Parathyroid adenoma (tissue), 2 donors: ENCODE data around the gene LRRC55.

ENCODE experiments used
- H2AFZ ChIP-seq: fragments of 300-600 bp; sonication (generic); one replicate; pipeline ENCODE4 v1.7.0; 2017; ENCODE audit warnings: antibody characterized with exemption, mild to moderate bottlenecking
- H3K27ac ChIP-seq: fragments of 300-600 bp; sonication (generic); one replicate; pipeline ENCODE4 v1.7.0; 2017
- H3K27me3 ChIP-seq: fragments of 300-600 bp; sonication (generic); one replicate; pipeline ENCODE4 v1.7.0; 2017; ENCODE audit warnings: low read length; ENCODE audit not compliant: control insufficient read depth, insufficient read depth
- H3K36me3 ChIP-seq: fragments of 300-600 bp; sonication (generic); one replicate; pipeline ENCODE4 v1.7.0; 2017; ENCODE audit warnings: low read length; ENCODE audit not compliant: control insufficient read depth, insufficient read depth
- H3K4me1 ChIP-seq: fragments of 300-600 bp; sonication (generic); one replicate; pipeline ENCODE4 v1.7.0; 2017; ENCODE audit warnings: control low read depth
- H3K4me2 ChIP-seq: fragments of 300-600 bp; sonication (generic); one replicate; pipeline ENCODE4 v1.7.0; 2017; ENCODE audit warnings: low read length
- H3K4me3 ChIP-seq: fragments of 300-600 bp; sonication (generic); one replicate; pipeline ENCODE4 v1.7.0; 2017; ENCODE audit warnings: low read depth, low read length
- H3K79me2 ChIP-seq: fragments of 300-600 bp; sonication (generic); one replicate; pipeline ENCODE4 v1.7.0; 2017; ENCODE audit warnings: control low read depth
- H3K9ac ChIP-seq: fragments of 300-600 bp; sonication (generic); one replicate; pipeline ENCODE4 v1.7.0; 2017; ENCODE audit warnings: mild to moderate bottlenecking
- H3K9me3 ChIP-seq: fragments of 300-600 bp; sonication (generic); one replicate; pipeline ENCODE4 v1.7.0; 2017; ENCODE audit warnings: low read length; ENCODE audit not compliant: control insufficient read depth
- TF ChIP-seq, protein P1 (sequence below): fragments of 300-600 bp; sonication (generic); IDR thresholded peaks from one replicate; pipeline ENCODE4 v1.7.0; 2017; ENCODE audit warnings: antibody characterized with exemption, mild to moderate bottlenecking
- donor health status: primary hyperparathyroidism.

Gene LRRC55, protein sequence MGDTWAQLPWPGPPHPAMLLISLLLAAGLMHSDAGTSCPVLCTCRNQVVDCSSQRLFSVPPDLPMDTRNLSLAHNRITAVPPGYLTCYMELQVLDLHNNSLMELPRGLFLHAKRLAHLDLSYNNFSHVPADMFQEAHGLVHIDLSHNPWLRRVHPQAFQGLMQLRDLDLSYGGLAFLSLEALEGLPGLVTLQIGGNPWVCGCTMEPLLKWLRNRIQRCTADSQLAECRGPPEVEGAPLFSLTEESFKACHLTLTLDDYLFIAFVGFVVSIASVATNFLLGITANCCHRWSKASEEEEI

DNA sequence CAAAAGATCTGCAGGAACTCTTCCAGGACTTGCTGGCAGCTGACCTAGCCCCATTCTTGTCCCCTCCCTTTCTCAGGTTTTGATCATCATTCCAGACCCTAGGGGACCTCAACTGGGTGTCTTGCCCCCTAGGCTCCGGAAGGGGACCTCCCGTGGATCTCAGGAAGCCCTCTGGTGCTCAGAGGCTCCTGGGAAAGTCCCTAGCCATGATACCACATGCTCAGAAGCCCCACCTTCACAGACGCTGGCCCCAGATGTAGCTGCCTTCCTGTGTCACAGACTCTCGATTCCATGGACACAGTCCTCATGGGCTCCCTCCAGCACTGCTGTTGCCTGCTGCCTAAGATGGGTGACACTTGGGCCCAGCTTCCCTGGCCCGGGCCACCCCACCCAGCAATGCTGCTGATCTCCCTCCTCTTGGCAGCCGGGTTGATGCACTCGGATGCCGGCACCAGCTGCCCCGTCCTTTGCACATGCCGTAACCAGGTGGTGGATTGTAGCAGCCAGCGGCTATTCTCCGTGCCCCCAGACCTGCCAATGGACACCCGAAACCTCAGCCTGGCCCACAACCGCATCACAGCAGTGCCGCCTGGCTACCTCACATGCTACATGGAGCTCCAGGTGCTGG lies at the start of gene LRRC55:
Gene LRRC55, plus strand, starts transcription at position 276 of the 628 bp plus-strand sequence. Its CDS starts 70 bp downstream, at position 346.
- H3K4me2 ChIP-seq: no peak within 1 kb of the TSS
- H3K36me3 ChIP-seq: no peaks in the 10 kb centered on the region
- H3K9me3 ChIP-seq: no peaks in the 10 kb centered on the region
- TF ChIP-seq, protein P1, sequence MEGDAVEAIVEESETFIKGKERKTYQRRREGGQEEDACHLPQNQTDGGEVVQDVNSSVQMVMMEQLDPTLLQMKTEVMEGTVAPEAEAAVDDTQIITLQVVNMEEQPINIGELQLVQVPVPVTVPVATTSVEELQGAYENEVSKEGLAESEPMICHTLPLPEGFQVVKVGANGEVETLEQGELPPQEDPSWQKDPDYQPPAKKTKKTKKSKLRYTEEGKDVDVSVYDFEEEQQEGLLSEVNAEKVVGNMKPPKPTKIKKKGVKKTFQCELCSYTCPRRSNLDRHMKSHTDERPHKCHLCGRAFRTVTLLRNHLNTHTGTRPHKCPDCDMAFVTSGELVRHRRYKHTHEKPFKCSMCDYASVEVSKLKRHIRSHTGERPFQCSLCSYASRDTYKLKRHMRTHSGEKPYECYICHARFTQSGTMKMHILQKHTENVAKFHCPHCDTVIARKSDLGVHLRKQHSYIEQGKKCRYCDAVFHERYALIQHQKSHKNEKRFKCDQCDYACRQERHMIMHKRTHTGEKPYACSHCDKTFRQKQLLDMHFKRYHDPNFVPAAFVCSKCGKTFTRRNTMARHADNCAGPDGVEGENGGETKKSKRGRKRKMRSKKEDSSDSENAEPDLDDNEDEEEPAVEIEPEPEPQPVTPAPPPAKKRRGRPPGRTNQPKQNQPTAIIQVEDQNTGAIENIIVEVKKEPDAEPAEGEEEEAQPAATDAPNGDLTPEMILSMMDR: no peak
- no peak within 1 kb of the TSS for H3K9ac ChIP-seq
- H3K4me1 ChIP-seq: no peaks in the 10 kb centered on the region
- H2AFZ ChIP-seq: no peak within 1 kb of the TSS
- H3K27me3 ChIP-seq: no peaks in the 10 kb centered on the region
- H3K4me3 ChIP-seq: no peak within 1 kb of the TSS
- H3K27ac ChIP-seq: no peak within 1 kb of the TSS
- no peaks in the 10 kb centered on the region for H3K79me2 ChIP-seq

DNA sequence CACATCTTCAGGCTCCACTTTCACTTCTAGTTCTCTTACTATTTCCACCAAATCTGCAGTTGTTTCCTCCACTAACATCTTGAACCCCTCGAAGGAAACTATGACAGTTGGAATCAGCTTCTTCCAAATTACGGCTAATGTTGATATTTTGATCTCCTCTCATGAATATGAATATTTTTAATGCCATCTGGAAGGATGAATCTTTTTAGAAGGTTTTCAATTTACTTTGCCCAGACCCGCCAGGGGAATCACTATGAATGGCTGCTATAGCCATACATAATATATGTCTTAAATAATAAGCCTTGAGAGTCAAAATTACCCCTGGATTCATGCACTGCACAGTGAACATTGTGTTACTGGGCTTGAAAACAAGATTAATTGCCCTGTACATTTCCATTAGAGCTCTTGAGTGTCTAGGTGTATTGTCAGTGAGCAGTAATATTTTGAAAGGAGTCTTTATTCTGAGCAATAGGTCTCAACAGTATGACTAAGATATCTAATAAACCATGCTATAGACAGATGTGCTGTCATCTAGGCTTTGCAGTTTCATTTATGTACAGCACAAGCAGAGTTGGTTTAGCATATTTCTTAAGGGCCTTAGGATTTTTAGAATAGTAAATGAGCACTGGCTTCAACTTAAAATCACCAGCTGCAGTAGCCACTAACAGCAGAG lies 48.3 kb upstream of the LRRC55 start:
- no peaks in the 10 kb centered on the region for H3K36me3 ChIP-seq
- H3K27me3 ChIP-seq: no peaks in the 10 kb centered on the region
- no peaks in the 10 kb centered on the region for H3K79me2 ChIP-seq
- no peak overlapping the region for H3K9ac ChIP-seq
- H3K9me3 ChIP-seq: no peaks in the 10 kb centered on the region
- no peaks in the 10 kb centered on the region for H3K4me1 ChIP-seq
- TF ChIP-seq, protein P1: no peak
- H3K4me3 ChIP-seq: no peak overlapping the region
- H2AFZ ChIP-seq: no peak overlapping the region
- no peak overlapping the region for H3K4me2 ChIP-seq
- no peak overlapping the region for H3K27ac ChIP-seq

DNA sequence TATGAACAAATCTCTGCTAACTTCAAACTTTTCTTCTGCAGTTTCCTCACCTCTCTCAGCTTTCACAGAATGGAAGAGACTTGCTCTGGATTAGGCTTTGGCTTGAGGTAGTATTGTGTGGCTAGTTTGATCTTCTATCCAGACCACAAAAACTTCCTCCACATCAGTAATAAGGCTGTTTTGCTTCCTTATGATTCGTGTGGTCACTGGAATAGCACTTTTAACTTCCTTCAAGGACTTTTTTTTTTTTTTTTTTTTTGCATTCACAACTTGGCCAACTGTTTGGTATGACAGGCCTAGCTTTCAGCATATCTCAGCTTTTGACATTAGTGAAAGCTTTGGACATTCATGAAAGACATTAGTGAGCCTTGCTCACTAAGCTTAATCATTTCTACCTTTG lies 47.5 kb upstream of the LRRC55 start:
- TF ChIP-seq, protein P1: no peak
- H3K4me2 ChIP-seq: no peak overlapping the region
- no peaks in the 10 kb centered on the region for H3K36me3 ChIP-seq
- H2AFZ ChIP-seq: no peak overlapping the region
- H3K27ac ChIP-seq: no peak overlapping the region
- H3K4me3 ChIP-seq: no peak overlapping the region
- H3K4me1 ChIP-seq: no peaks in the 10 kb centered on the region
- H3K9ac ChIP-seq: no peak overlapping the region
- H3K79me2 ChIP-seq: no peaks in the 10 kb centered on the region
- no peaks in the 10 kb centered on the region for H3K27me3 ChIP-seq
- H3K9me3 ChIP-seq: no peaks in the 10 kb centered on the region

DNA sequence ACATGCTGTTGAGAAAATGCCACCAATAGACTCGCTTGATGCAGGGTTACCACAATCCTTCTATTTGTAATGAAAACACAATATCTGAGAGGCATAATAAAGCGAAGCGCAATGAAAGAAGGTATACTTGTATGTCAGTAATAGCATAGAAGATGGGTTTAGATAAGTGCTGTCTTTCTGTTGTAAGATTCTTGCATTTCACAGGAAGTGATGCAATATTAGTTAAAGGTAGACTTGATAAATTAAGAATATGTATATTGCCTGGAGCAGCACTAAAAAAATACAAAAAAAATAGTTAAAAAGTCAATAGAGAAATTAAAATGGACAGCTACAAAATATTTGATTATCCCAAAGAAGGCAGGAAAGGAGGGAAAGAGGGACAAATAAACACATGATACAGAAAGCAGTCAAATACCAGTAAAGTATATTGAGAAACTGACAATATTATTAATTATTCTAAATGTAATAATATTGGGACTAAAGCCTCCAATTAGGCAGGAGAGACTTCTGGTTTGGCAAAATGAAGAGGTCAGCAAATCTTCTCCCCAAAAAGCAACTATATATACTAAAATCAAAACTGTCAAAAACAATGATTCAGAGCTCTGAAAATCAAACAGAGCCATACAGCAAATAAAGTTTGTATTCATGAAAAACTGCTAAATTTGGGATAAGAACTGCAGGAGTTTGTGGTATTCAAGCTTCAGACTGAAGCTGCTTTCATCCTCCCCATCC lies 46.6 kb upstream of the LRRC55 start:
- Histone ChIP-seq H3K4me1 (no peaks in the 10 kb centered on the region), H3K4me3 (no peak overlapping the region), H2AFZ (no peak overlapping the region), H3K9me3 (no peaks in the 10 kb centered on the region), H3K4me2 (no peak overlapping the region), H3K36me3 (no peaks in the 10 kb centered on the region), H3K27ac (no peak overlapping the region), H3K27me3 (no peaks in the 10 kb centered on the region), H3K79me2 (no peaks in the 10 kb centered on the region), H3K9ac (no peak overlapping the region)
- TF ChIP-seq, protein P1: no peak
